Peyer's patch (tissue), 4 donors: ENCODE results near the gene EIF4E2. TPM values are rescaled to one million over a fixed set of nuclear protein-coding genes. Genes with fewer than 3 reads are reported as not detected.
A peak's percentile ranks its signal among the peaks of the same experiment; 100 is the strongest.

Source experiments
- DNase-seq, 3 donors: peaks; one replicate each; pipeline ENCODE4 v3.0.0-alpha.2; 2017 to 2019
- H3K27ac ChIP-seq, 4 donors: fragments of 200-600 bp; sonication (generic); one replicate each; pipeline ENCODE4 v1.5.1; 2016 to 2019
- H3K27me3 ChIP-seq, 2 donors: fragments of 200-600 bp; sonication (generic); one replicate each; pipeline ENCODE4 v1.5.1; 2019
- H3K36me3 ChIP-seq, 3 donors: fragments of 200-600 bp; sonication (generic); one replicate each; pipeline ENCODE4 v1.5.1; 2016 to 2019
- H3K4me1 ChIP-seq, 4 donors: fragments of 200-600 bp; sonication (generic); one replicate each; pipeline ENCODE4 v1.5.1; 2016 to 2019
- H3K4me3 ChIP-seq, 4 donors: fragments of 200-600 bp; sonication (generic); 1 replicate in 3 of 4; 2 replicates in 1 of 4; pipeline ENCODE4 v1.5.1; 2016 to 2019; ENCODE audit warnings: mild to moderate bottlenecking in 1 of 4
- H3K9me3 ChIP-seq, 4 donors: fragments of 200-600 bp; sonication (generic); one replicate each; pipeline ENCODE4 v1.5.1; 2016 to 2019; ENCODE audit warnings: mild to moderate bottlenecking in 1 of 4
- POLR2A ChIP-seq, 2 donors: fragments of 450-650 bp; IDR thresholded peaks; one replicate each; pipeline ENCODE4 v1.5.1; 2017; ENCODE audit warnings: antibody characterized with exemption in 2 of 2, mild to moderate bottlenecking in 2 of 2, moderate library complexity in 2 of 2
- total RNA-seq, 4 donors: library from RNA; depleted of rRNA; stranded (reverse); fragments of >200 nt; gene quantifications; one replicate each; pipeline ENCODE4 v1.1.0, GENCODE V29; 2016
- TF ChIP-seq, protein P1 (sequence below), 6 experiments: fragments of 450-650 bp in 4 of 6; fragments of 200-600 bp in 2 of 6; sonication (generic) in 1 of 6; IDR thresholded peaks; one replicate each; pipeline ENCODE4 v1.5.1; 2017 to 2019; ENCODE audit warnings: antibody characterized with exemption in 6 of 6, mild to moderate bottlenecking in 3 of 6, moderate library complexity in 1 of 6

The EIF4E2 gene
- total RNA-seq, 4 donors from 2014 or later = 33.0 to 51.8 (median 44.1) TPM

DNA sequence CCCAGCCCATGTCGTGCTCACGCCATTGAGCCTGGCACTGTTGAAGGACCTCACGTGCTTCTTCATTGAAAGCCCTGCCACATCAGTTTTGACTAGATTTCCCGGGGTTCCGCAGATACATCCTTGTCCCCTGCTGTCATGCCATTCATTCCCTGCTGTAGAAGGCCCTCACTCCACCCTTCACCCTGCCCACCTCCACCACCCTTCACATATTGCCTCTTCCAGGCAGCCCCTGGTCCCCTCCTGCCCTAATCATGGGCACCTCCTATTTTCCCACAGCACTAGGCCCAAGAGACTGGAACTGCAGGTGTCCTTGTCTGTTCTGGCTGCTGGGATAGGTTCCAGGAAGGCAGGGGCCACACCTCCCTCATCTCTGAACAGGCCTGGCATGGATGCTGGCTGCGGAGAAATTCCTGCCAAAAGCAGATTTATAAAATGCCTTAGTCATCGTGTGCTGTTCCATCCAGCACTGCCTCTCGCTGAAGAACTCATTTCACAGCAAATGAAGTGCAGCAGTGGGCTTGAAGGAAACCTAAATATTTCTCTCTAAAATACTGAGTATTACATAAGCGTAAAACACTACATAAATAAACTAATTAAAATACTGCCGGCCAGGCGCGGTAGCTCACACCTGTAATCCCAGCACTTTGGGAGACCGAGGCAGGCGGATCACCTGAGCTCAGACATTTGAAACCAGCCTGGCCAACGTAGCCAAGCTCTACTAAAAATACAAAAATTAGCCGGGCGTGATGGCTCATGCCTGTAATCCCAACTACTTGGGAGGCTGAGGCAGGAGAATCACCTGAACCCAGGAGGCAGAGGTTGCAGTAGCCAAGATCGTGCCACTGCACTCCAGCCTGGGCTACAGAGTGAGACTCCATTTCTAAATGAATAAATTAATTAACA is 38.4 kb downstream of the EIF4E2 start:
- H3K36me3 ChIP-seq = no peaks in the 10 kb centered on the region
- H3K9me3 ChIP-seq = no peaks in the 10 kb centered on the region
- no peak overlapping the region for H3K4me3 ChIP-seq
- H3K27ac ChIP-seq = no peak overlapping the region
- no peaks in the 10 kb centered on the region for H3K27me3 ChIP-seq
- H3K4me1 ChIP-seq = peaks cover 0 to 15% (median 0%) of the 10 kb centered on the region in 4 donors
- TF ChIP-seq POLR2A (IDR thresholded peaks at IDR 0.05) = no peak
- TF ChIP-seq, protein P1, sequence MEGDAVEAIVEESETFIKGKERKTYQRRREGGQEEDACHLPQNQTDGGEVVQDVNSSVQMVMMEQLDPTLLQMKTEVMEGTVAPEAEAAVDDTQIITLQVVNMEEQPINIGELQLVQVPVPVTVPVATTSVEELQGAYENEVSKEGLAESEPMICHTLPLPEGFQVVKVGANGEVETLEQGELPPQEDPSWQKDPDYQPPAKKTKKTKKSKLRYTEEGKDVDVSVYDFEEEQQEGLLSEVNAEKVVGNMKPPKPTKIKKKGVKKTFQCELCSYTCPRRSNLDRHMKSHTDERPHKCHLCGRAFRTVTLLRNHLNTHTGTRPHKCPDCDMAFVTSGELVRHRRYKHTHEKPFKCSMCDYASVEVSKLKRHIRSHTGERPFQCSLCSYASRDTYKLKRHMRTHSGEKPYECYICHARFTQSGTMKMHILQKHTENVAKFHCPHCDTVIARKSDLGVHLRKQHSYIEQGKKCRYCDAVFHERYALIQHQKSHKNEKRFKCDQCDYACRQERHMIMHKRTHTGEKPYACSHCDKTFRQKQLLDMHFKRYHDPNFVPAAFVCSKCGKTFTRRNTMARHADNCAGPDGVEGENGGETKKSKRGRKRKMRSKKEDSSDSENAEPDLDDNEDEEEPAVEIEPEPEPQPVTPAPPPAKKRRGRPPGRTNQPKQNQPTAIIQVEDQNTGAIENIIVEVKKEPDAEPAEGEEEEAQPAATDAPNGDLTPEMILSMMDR (IDR thresholded peaks at IDR 0.05) = no peak
- no peak for DNase-seq

DNA sequence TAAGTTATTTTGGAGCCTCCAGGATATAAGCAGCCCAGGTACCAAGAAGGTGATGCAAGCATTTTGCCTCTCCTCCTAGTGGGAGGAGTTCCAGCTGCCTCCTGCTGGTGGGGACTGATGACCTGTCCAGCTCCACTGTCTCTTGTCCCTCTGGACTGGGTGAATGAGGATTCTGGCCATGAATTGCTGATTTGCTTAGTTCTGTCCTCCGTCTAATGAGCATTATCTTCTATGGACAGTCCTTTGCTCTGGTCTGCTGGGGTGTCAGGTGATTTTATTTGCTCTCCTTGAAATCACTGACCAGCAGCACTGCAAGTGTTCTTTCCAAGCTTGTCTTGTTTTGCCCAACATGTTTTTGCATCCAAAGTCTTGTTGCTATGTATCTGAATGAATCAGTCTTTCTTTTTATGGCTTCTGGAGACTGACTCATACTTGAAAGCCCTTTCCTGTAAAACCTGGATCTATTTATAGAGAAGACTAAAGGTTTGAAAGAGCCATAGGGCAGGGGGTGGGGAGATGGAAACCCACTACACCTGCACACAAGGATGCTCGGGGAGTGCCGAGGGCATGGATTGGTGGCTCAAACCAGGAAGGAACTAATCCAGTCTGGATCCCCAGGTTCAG is 42.4 kb downstream of the EIF4E2 start:
- Histone ChIP-seq H3K27ac (peak overlapping the region in 3 of 4 donors; percentile 45 to 73 (median 64)), H3K27me3 (no peaks in the 10 kb centered on the region), H3K4me1 (peaks cover 0 to 15% (median 0%) of the 10 kb centered on the region in 4 donors), H3K4me3 (no peak overlapping the region), H3K36me3 (no peaks in the 10 kb centered on the region), H3K9me3 (no peaks in the 10 kb centered on the region)
- TF ChIP-seq POLR2A (IDR thresholded peaks at IDR 0.05) = no peak
- TF ChIP-seq, protein P1 (IDR thresholded peaks at IDR 0.05) = peak in 2 of 6 experiments; percentile 43 to 46
- DNase-seq = peak in 2 of 3 donors; percentile 73

DNA sequence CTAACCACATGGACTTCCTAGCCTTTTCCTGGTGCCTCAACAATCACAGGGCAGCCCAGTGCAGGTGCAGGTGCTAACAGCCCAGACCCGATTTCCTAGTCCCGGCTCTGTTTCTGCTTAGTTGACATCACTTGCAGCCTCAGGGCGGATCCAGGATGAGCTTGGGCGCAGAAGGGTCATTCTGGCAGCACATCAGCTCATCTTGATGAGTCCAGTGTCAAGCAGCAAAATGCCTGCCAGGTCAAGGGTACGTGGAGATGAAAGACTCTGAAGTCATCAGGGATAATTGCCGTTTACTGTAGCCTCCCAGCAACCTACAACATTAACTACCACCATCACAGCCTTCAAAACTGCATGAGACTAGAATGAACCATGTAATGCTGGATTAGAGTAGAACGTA is 43.5 kb downstream of the EIF4E2 start:
- H3K4me3 ChIP-seq = no peak overlapping the region
- H3K9me3 ChIP-seq = no peaks in the 10 kb centered on the region
- peaks cover 0 to 15% (median 0%) of the 10 kb centered on the region in 4 donors for H3K4me1 ChIP-seq
- DNase-seq = peak in 1 of 3 donors; percentile 61
- H3K27ac ChIP-seq = peak overlapping the region in 1 of 4 donors; percentile 64
- TF ChIP-seq POLR2A (IDR thresholded peaks at IDR 0.05) = no peak
- TF ChIP-seq, protein P1 (IDR thresholded peaks at IDR 0.05) = no peak
- H3K36me3 ChIP-seq = no peaks in the 10 kb centered on the region
- H3K27me3 ChIP-seq = no peaks in the 10 kb centered on the region

DNA sequence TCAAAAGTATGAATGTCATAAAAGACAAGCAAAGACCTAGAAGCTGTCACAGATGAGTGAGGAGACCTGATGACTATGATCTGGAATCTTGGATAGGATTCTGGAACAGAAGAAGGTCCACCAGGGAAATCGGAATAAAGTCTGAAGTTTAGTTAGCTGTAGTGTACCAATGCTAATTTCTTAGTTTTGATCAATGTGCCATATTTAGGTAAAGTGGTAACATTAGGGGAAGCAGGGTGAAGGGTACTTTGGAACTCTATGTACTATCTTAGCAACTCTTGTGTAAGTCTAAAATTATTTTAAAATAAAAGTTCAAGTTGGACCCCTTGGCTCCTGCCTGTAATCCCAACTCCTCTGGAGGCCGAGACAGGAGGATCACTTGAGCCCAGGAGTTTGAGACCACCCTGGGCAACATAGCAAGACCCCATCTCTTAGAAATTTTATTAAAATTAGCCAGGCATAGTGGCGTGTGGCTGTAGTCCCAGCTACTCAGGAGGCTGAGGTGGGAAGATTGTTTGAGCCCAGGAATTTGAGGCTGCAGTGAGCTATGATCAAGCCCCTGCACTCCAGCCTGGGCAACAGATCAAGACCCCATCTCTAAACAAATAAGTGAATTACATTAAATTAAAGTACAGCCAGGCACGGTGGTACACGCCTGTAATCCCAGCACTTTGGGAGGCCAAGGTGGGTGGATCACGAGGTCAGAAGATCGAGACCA is 47.0 kb downstream of the EIF4E2 start:
- no peak overlapping the region for H3K27ac ChIP-seq
- H3K4me3 ChIP-seq = no peak overlapping the region
- no peaks in the 10 kb centered on the region for H3K9me3 ChIP-seq
- DNase-seq = no peak
- peaks cover 0 to 12% (median 0%) of the 10 kb centered on the region in 4 donors for H3K4me1 ChIP-seq
- H3K36me3 ChIP-seq = no peaks in the 10 kb centered on the region
- H3K27me3 ChIP-seq = no peaks in the 10 kb centered on the region
- TF ChIP-seq, protein P1 (IDR thresholded peaks at IDR 0.05) = no peak
- no peak for TF ChIP-seq POLR2A (IDR thresholded peaks at IDR 0.05)

DNA sequence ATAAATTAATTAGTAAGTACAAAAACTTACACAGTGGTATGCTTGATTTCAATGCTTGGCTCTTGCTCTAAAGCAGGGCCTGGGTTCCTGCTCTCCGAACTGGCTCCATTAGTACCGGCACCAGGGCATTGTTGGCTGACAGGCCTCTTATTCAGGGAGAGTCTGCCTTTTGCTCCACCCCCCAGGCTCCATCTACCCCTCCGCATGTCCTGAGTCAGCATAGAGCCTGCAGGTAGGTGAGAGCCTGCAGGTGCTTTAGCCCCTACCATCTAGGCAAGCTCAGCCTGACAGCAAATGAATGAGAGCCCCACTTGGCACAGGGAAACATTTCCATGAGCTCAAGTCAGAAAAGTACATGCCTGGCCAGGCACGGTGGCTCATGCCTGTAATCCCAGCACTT is 47.8 kb downstream of the EIF4E2 start:
- Histone ChIP-seq H3K36me3 (no peaks in the 10 kb centered on the region), H3K4me1 (peaks cover 0 to 7% (median 0%) of the 10 kb centered on the region in 4 donors), H3K9me3 (no peaks in the 10 kb centered on the region), H3K4me3 (no peak overlapping the region), H3K27me3 (no peaks in the 10 kb centered on the region), H3K27ac (no peak overlapping the region)
- DNase-seq = no peak
- TF ChIP-seq, protein P1 (IDR thresholded peaks at IDR 0.05) = no peak
- no peak for TF ChIP-seq POLR2A (IDR thresholded peaks at IDR 0.05)
